ENCODE results near the gene UBE2G2.

- no peak for TF ChIP-seq POLR2A (IDR thresholded peaks at IDR 0.05)
- TF ChIP-seq, protein P1, sequence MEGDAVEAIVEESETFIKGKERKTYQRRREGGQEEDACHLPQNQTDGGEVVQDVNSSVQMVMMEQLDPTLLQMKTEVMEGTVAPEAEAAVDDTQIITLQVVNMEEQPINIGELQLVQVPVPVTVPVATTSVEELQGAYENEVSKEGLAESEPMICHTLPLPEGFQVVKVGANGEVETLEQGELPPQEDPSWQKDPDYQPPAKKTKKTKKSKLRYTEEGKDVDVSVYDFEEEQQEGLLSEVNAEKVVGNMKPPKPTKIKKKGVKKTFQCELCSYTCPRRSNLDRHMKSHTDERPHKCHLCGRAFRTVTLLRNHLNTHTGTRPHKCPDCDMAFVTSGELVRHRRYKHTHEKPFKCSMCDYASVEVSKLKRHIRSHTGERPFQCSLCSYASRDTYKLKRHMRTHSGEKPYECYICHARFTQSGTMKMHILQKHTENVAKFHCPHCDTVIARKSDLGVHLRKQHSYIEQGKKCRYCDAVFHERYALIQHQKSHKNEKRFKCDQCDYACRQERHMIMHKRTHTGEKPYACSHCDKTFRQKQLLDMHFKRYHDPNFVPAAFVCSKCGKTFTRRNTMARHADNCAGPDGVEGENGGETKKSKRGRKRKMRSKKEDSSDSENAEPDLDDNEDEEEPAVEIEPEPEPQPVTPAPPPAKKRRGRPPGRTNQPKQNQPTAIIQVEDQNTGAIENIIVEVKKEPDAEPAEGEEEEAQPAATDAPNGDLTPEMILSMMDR (IDR thresholded peaks at IDR 0.05): no peak
Observed at GRCh38 chr21:44836666-44837471, 35.2 kb upstream of the UBE2G2 start.

All from breast epithelium (tissue), 3 donors.